RWPE1 (cell line): ENCODE results near the gene ARHGEF4.

Experiments
- CTCF ChIA-PET: fragments of 350-600 bp; sonication (Branson Sonifier 250); formaldehyde crosslinking; extraction: SDS; loops from one replicate; lab custom pipeline; 2021; lab: Yijun Ruan, JAX
- POLR2A ChIA-PET: fragments of 400-600 bp; formaldehyde crosslinking; extraction: SDS; loops from one replicate; lab custom pipeline; 2020; ENCODE audit warnings: antibody characterized with exemption; ENCODE audit not compliant: low non-redundant PET; lab: Yijun Ruan, JAX
- DNase-seq: peaks from one replicate; pipeline ENCODE4 v3.0.0; 2012; ENCODE audit warnings: low spot score
- H3K27ac ChIP-seq: fragments of 450-650 bp; 2 replicates; pipeline ENCODE4 v1.5.1; 2017
- CTCF ChIP-seq: fragments of 450-650 bp; conservative IDR thresholded peaks from 2 replicates; pipeline ENCODE4 v1.5.1; 2017; ENCODE audit warnings: low read depth, mild to moderate bottlenecking

The ARHGEF4 gene

GRCh38 chr2:130839011-130839780 is 2.5 kb downstream of the ARHGEF4 start:
- POLR2A ChIA-PET, result no interaction called here

GRCh38 chr2:130840506-130840905 is 3.8 kb downstream of the ARHGEF4 start:
- H3K27ac ChIP-seq, result peak overlapping the region; percentile 28
- no peak for DNase-seq
- CTCF ChIA-PET, result interaction anchor here (0.6 kb wide), 1 partner anchor 82 kb away, joined by 4 read pairs; no protein-coding TSS in a partner anchor
- TF ChIP-seq CTCF, result no peak
- POLR2A ChIA-PET, result interaction anchor here (0.6 kb wide), 1 partner anchor 233 kb away, joined by 3 read pairs; no protein-coding TSS in a partner anchor

More at GRCh38 chr2:130839011-130839780, 2.5 kb downstream of the ARHGEF4 start:
- CTCF ChIA-PET, result interaction anchor here (3.6 kb wide), 1 partner anchor 41 kb away, joined by 22 read pairs; no protein-coding TSS in a partner anchor
- no peak for DNase-seq
- TF ChIP-seq CTCF, result no peak
- peak overlapping the region; percentile 84 for H3K27ac ChIP-seq

GRCh38 chr2:130841741-130842365 is 5.1 kb downstream of the ARHGEF4 start:
- ChIA-PET CTCF (no interaction called here), POLR2A (no interaction called here)
- H3K27ac ChIP-seq, result peak overlapping the region; percentile 28
- DNase-seq, result no peak
- no peak for TF ChIP-seq CTCF

GRCh38 chr2:130842770-130843169 is 6.1 kb downstream of the ARHGEF4 start:
- POLR2A ChIA-PET, result no interaction called here
- no peak for TF ChIP-seq CTCF

GRCh38 chr2:130843321-130843985 is 6.7 kb downstream of the ARHGEF4 start:
- H3K27ac ChIP-seq, result peak overlapping the region; percentile 39
- no peak for TF ChIP-seq CTCF
- ChIA-PET CTCF (no interaction called here), POLR2A (no interaction called here)
- no peak for DNase-seq

More at GRCh38 chr2:130842770-130843169, 6.1 kb downstream of the ARHGEF4 start:
- no peak for DNase-seq
- H3K27ac ChIP-seq, result peak overlapping the region; percentile 39
- CTCF ChIA-PET, result no interaction called here

- CTCF ChIA-PET, result interaction anchor here (1.0 kb wide), 1 partner anchor 47 kb away, joined by 5 read pairs; no protein-coding TSS in a partner anchor
- POLR2A ChIA-PET, result no interaction called here
These were observed 7.4 kb downstream of the ARHGEF4 start for GRCh38 chr2:130844161-130844560.

More at GRCh38 chr2:130844161-130844560, 7.4 kb downstream of the ARHGEF4 start:
- no peak for DNase-seq
- H3K27ac ChIP-seq, result peak overlapping the region; percentile 39
- TF ChIP-seq CTCF, result no peak
